HCT116 (cell line): ENCODE measurements around the gene KATNBL1. TPM values are rescaled to one million over a fixed set of nuclear protein-coding genes. Genes with fewer than 3 reads are reported as not detected.

Experiments used
- ATAC-seq: fragments of 200-7000 bp; cut with Tn5 transposase; 2 replicates; pipeline ENCODE4 v1.9.1; 2020; ENCODE audit warnings: mild to moderate bottlenecking, moderate library complexity
- BruUV-seq: library from RNA; stranded (reverse); fragments of 400-500 nt; replicated peaks from 2 replicates; lab custom pipeline; 2021; lab: Mats Ljungman, UMichigan
- CTCF ChIA-PET: fragments of 300-600 bp; sonication (Branson Sonifier 250); formaldehyde crosslinking; loops from one replicate; lab custom pipeline; 2021; ENCODE audit warnings: antibody characterized with exemption; lab: Charles Lee
- POLR2A ChIA-PET: fragments of 300-600, 350-600 bp; sonication (Branson Sonifier 250); formaldehyde crosslinking; loops from one replicate; lab custom pipeline; 2021; ENCODE audit warnings: antibody characterized with exemption; lab: Charles Lee
- RAD21 ChIA-PET, 2 experiments: fragments of 300-600 bp; sonication (Branson Sonifier 250); formaldehyde crosslinking; loops; one replicate each; lab custom pipeline; 2023; ENCODE audit warnings: low total read pairs in 2 of 2; ENCODE audit not compliant: uncharacterized antibody in 2 of 2, unreplicated experiment in 2 of 2, low non-redundant PET in 1 of 2; lab: Charles Lee
- DNase-seq: peaks from one replicate; pipeline ENCODE4 v3.0.0-alpha.2; 2010; ENCODE audit warnings: low read depth, low spot score
- H2AFZ ChIP-seq: fragments of 200-600 bp; shearing (Covaris generic), sonication (generic); 2 replicates; pipeline ENCODE4 v1.6.1; 2017; ENCODE audit warnings: low read depth, mixed run types, mixed read lengths, antibody characterized with exemption, low read length; ENCODE audit not compliant: poor library complexity, severe bottlenecking
- H3K27ac ChIP-seq: 2 replicates; pipeline ENCODE4 v1.5.1; 2012; ENCODE audit warnings: low read depth, low read length
- H3K27me3 ChIP-seq: fragments of 200-600 bp; sonication (generic); 2 replicates; pipeline ENCODE4 v1.6.1; 2016; ENCODE audit warnings: mixed run types, low read length, mixed read lengths; ENCODE audit not compliant: insufficient read depth
- H3K36me3 ChIP-seq, 2 experiments: fragments of 200-500 bp in 1 of 2; fragments of 200-600 bp in 1 of 2; sonication (Bioruptor generic) in 1 of 2; sonication (generic) in 1 of 2; 2 replicates each; pipeline versions ENCODE4 v1.5.1 to v1.6.1; 2014 to 2016; ENCODE audit warnings: low read length in 2 of 2, inconsistent platforms in 1 of 2, mixed read lengths in 1 of 2, mixed run types in 1 of 2; ENCODE audit not compliant: insufficient read depth in 2 of 2, control insufficient read depth in 1 of 2
- H3K4me1 ChIP-seq, 2 experiments: fragments of 200-600 bp in 1 of 2; sonication (generic) in 1 of 2; 2 replicates each; pipeline versions ENCODE4 v1.5.1 to v1.6.1; 2012 to 2017; ENCODE audit warnings: low read length in 2 of 2, inconsistent platforms in 1 of 2, mild to moderate bottlenecking in 1 of 2, mixed read lengths in 1 of 2, mixed run types in 1 of 2, moderate library complexity in 1 of 2; ENCODE audit not compliant: insufficient read depth in 2 of 2, control insufficient read depth in 1 of 2
- H3K4me2 ChIP-seq: fragments of 200-600 bp; sonication (generic); 2 replicates; pipeline ENCODE4 v1.6.1; 2017; ENCODE audit warnings: mixed run types, low read length, mixed read lengths
- H3K4me3 ChIP-seq, 2 experiments: fragments of 200-600 bp in 1 of 2; sonication (generic) in 1 of 2; replicated peaks in 1 of 2; 2 replicates each; pipeline ENCODE4 v1.5.1; 2011 to 2016; ENCODE audit warnings: low read length in 2 of 2, control low read depth in 1 of 2, low read depth in 1 of 2, mild to moderate bottlenecking in 1 of 2, mixed read lengths in 1 of 2, mixed run types in 1 of 2
- H3K79me2 ChIP-seq: fragments of 200-600 bp; sonication (generic); 2 replicates; pipeline ENCODE4 v1.6.1; 2017; ENCODE audit warnings: mild to moderate bottlenecking, mixed run types, low read length, moderate library complexity, mixed read lengths; ENCODE audit not compliant: insufficient read depth
- H3K9ac ChIP-seq: fragments of 200-600 bp; sonication (generic); 2 replicates; pipeline ENCODE4 v1.6.1; 2016; ENCODE audit warnings: low read length, mixed read lengths
- H3K9me2 ChIP-seq: fragments of 200-600 bp; sonication (generic), shearing (Covaris generic); 2 replicates; pipeline ENCODE4 v1.6.1; 2017; ENCODE audit warnings: mixed run types, mild to moderate bottlenecking, moderate library complexity; ENCODE audit not compliant: insufficient read depth
- H3K9me3 ChIP-seq, 2 experiments: fragments of 200-500 bp in 1 of 2; fragments of 200-600 bp in 1 of 2; sonication (Bioruptor generic) in 1 of 2; sonication (generic) in 1 of 2; 2 replicates each; pipeline ENCODE4 v1.6.1; 2014 to 2017; ENCODE audit warnings: low read length in 2 of 2, mixed read lengths in 2 of 2, inconsistent platforms in 1 of 2, low read depth in 1 of 2, mild to moderate bottlenecking in 1 of 2, mixed run types in 1 of 2, moderate library complexity in 1 of 2; ENCODE audit not compliant: control insufficient read depth in 1 of 2, insufficient read depth in 1 of 2
- H4K20me1 ChIP-seq: fragments of 200-600 bp; sonication (generic), shearing (Covaris generic); 2 replicates; pipeline ENCODE4 v1.6.1; 2017; ENCODE audit warnings: mixed run types, mild to moderate bottlenecking, moderate library complexity; ENCODE audit not compliant: insufficient read depth
- CTCF ChIP-seq, 3 experiments: fragments of 200-600 bp in 1 of 3; sonication (generic) in 1 of 3; IDR thresholded peaks in 2 of 3; conservative IDR thresholded peaks in 1 of 3; 2 replicates each; pipeline ENCODE4 v1.5.1; 2012 to 2017; ENCODE audit warnings: low read depth in 2 of 3, low read length in 2 of 3, antibody characterized with exemption in 1 of 3, borderline replicate concordance in 1 of 3, control low read depth in 1 of 3, mild to moderate bottlenecking in 1 of 3, mixed read lengths in 1 of 3, mixed run types in 1 of 3, moderate library complexity in 1 of 3; ENCODE audit not compliant: insufficient read depth in 1 of 3
- EZH2 ChIP-seq: fragments of 200-600 bp; sonication (generic); IDR thresholded peaks from 2 replicates; pipeline ENCODE4 v1.6.1; 2017; ENCODE audit warnings: antibody characterized with exemption, mixed run types
- POLR2A ChIP-seq: IDR thresholded peaks from 2 replicates; pipeline ENCODE4 v1.7.0; 2011; ENCODE audit warnings: borderline replicate concordance; ENCODE audit not compliant: insufficient read depth, insufficient read length; ENCODE audit errors: extremely low read depth
- RAD21 ChIP-seq: IDR thresholded peaks from 2 replicates; pipeline ENCODE4 v1.6.1; 2012; ENCODE audit warnings: low read depth, mild to moderate bottlenecking
- REST ChIP-seq: IDR thresholded peaks from 2 replicates; pipeline ENCODE4 v1.6.1; 2012; ENCODE audit warnings: low read depth
- TCF7L2 ChIP-seq: IDR thresholded peaks from 2 replicates; pipeline ENCODE4 v1.7.0; 2011; ENCODE audit warnings: borderline replicate concordance, inconsistent platforms; ENCODE audit not compliant: insufficient read depth, insufficient read length; ENCODE audit errors: extremely low read depth
- ZBTB33 ChIP-seq: IDR thresholded peaks from 2 replicates; pipeline ENCODE4 v1.6.1; 2011; ENCODE audit warnings: mild to moderate bottlenecking, low read length, moderate library complexity; ENCODE audit not compliant: insufficient replicate concordance; ENCODE audit errors: extremely low read depth
- intact Hi-C: fragments of 100-400 bp; cut with micrococcal nuclease; formaldehyde crosslinking; loops from 2 replicates; pipeline ENCODE4 v1.10.0; 2022
- total RNA-seq: library from RNA; stranded (reverse); gene quantifications from one replicate; pipeline ENCODE4 v1.2.1, GENCODE V29; 2021; ENCODE audit not compliant: unreplicated experiment

Gene KATNBL1
- total RNA-seq, 1 experiment from 2014 or later: 40.5 TPM

- no peaks in the 10 kb centered on the region for H3K4me1 ChIP-seq
- POLR2A ChIA-PET: no interaction called here
- no peak overlapping the region for H3K4me2 ChIP-seq
- RAD21 ChIA-PET: no interaction called here
- no peaks in the 10 kb centered on the region for H4K20me1 ChIP-seq
- H3K9me3 ChIP-seq: no peaks in the 10 kb centered on the region
- intact Hi-C loops: no loop called here
- no peaks in the 10 kb centered on the region for H3K27me3 ChIP-seq
- ATAC-seq: peak; percentile 38; the same call in 1 of the 2 replicates
- H3K9me2 ChIP-seq: no peaks in the 10 kb centered on the region
- no peak overlapping the region for H3K27ac ChIP-seq
- BruUV-seq: no TSS peak
- DNase-seq: no peak
- H2AFZ ChIP-seq: no peak overlapping the region
- H3K9ac ChIP-seq: no peak overlapping the region
- TF ChIP-seq EZH2 (no peak), CTCF (IDR thresholded peaks at IDR 0.05 in 2 of 3, conservative IDR thresholded peaks at IDR 0.05 in 1 of 3; ENCODE audit: borderline replicate concordance in 1 of 3, insufficient read depth in 1 of 3, low read depth in 2 of 3, low read length in 2 of 3) (peak in 1 of 3 experiments; percentile 23; a peak in 1 of 6 replicates), POLR2A (no peak), ZBTB33 (no peak), RAD21 (peak; percentile 41; the same call in 1 of the 2 replicates), TCF7L2 (no peak), REST (no peak)
- CTCF ChIA-PET: interaction anchor here (1.9 kb wide), 1 partner anchor 9 kb away, joined by 5 read pairs; no protein-coding TSS in a partner anchor
- H3K36me3 ChIP-seq: no peaks in the 10 kb centered on the region
- no peaks in the 10 kb centered on the region for H3K79me2 ChIP-seq
- no peak overlapping the region for H3K4me3 ChIP-seq
These were observed 90.6 kb downstream of the KATNBL1 start for GRCh38 chr15:34119291-34119690.
